ENCODE measurements around the gene PCGF5.
A peak's percentile ranks its signal among the peaks of the same experiment; 100 is the strongest.
"Not testable (repeated sequence)": the region's sequence is repeated elsewhere in the genome, so short reads cannot be mapped to it uniquely, and the experiment has no call there.

PCGF5 gene

GRCh38 chr10:91298224-91298871, 77.9 kb downstream of the PCGF5 start:
- TF ChIP-seq, protein P1, sequence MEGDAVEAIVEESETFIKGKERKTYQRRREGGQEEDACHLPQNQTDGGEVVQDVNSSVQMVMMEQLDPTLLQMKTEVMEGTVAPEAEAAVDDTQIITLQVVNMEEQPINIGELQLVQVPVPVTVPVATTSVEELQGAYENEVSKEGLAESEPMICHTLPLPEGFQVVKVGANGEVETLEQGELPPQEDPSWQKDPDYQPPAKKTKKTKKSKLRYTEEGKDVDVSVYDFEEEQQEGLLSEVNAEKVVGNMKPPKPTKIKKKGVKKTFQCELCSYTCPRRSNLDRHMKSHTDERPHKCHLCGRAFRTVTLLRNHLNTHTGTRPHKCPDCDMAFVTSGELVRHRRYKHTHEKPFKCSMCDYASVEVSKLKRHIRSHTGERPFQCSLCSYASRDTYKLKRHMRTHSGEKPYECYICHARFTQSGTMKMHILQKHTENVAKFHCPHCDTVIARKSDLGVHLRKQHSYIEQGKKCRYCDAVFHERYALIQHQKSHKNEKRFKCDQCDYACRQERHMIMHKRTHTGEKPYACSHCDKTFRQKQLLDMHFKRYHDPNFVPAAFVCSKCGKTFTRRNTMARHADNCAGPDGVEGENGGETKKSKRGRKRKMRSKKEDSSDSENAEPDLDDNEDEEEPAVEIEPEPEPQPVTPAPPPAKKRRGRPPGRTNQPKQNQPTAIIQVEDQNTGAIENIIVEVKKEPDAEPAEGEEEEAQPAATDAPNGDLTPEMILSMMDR (IDR thresholded peaks at IDR 0.05; ENCODE audit: control extremely low read depth, extremely low read depth, low read depth, missing control alignments): peak; percentile 95
- DNase-seq (ENCODE audit: extremely low spot score): peak; percentile 82
- ChIA-PET CTCF (interaction anchor here (0.6 to 6.7 kb wide), 53 partner anchors 9 to 615 kb away, joined by 3 to 91 read pairs (median 4); partner anchors contain the start of gene PPP1R3C), POLR2A (no interaction called here)

DNA sequence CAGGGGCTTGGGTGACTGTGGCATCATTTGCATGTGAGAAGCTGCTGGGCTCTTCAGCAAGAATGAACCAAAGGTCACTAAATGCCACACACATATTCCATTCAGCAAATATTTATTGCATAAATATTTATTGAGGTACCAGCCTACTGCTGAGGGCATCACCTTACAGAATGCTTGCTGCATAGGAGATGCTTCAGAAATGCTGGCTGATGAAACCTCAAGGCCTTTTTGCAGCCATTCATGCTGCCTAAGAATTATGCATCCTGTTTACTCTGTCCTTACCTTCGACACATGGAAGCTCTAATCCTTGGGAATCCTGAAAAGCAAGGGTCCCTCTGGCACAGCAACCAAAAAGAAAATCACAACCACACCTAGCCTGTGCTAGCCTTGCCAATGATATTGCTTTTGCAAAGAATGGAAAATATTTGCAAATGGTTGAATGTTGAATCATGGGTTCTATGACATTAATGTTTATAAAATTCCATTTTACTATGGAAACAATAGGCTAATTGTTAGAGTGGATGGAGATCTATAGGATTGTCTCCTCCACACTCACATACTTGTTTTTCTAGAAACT, 79.6 kb downstream of the PCGF5 start:
- ChIA-PET CTCF (interaction anchor here (1.0 to 6.7 kb wide), 11 partner anchors 8 to 613 kb away, joined by 3 to 91 read pairs (median 13); partner anchors contain the start of gene PPP1R3C), POLR2A (no interaction called here)
- TF ChIP-seq, protein P1 (IDR thresholded peaks at IDR 0.05; ENCODE audit: control extremely low read depth, extremely low read depth, low read depth, missing control alignments): no peak
- no peak for DNase-seq (ENCODE audit: extremely low spot score)

DNA sequence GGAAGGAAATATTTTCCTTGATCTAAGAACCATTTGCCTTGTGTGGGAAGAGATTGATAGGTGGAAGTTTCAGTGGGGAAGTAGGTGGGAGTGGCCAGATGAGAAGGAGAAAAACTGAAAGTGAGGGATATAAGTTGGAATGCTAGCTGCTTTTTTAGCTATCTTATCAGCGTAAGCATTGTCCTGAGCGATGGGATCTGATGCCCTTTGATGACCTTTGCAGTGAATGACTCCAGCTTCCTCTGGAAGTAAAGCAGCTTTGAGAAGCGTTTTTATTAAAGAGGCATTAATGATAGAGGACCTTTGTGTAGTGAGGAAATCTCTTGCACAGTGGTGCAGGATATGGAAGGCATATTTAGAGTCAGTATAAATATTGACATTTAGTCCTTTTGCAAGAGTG, 82.5 kb downstream of the PCGF5 start:
- POLR2A ChIA-PET: not testable (repeated sequence)
- CTCF ChIA-PET: interaction anchor here (1.2 to 6.7 kb wide), 2 partner anchors 9 to 331 kb away, joined by 3 to 91 read pairs; partner anchors contain the start of gene PPP1R3C

GRCh38 chr10:91305979-91306378, 85.5 kb downstream of the PCGF5 start:
- CTCF ChIA-PET; DNase-seq (ENCODE audit: extremely low spot score); POLR2A ChIA-PET: not testable (repeated sequence)

More for the DNA sequence above, 82.5 kb downstream of the PCGF5 start:
- DNase-seq (ENCODE audit: extremely low spot score): not testable (repeated sequence)

- ChIA-PET POLR2A (no interaction called here), CTCF (interaction anchor here (1.1 to 2.8 kb wide), 5 partner anchors 8 to 328 kb away, joined by 3 to 23 read pairs (median 5); no protein-coding TSS in a partner anchor)
- peak; percentile 36 for DNase-seq (ENCODE audit: extremely low spot score)
- TF ChIP-seq, protein P1 (IDR thresholded peaks at IDR 0.05; ENCODE audit: control extremely low read depth, extremely low read depth, low read depth, missing control alignments): no peak
These were observed 87.0 kb downstream of the PCGF5 start for GRCh38 chr10:91307489-91307888.

GRCh38 chr10:91309711-91310110, 89.2 kb downstream of the PCGF5 start:
- ChIA-PET CTCF (interaction anchor here (2.1 to 6.3 kb wide), 2 partner anchors 11 to 326 kb away, joined by 7 to 42 read pairs; no protein-coding TSS in a partner anchor), POLR2A (no interaction called here)
- TF ChIP-seq, protein P1 (IDR thresholded peaks at IDR 0.05; ENCODE audit: control extremely low read depth, extremely low read depth, low read depth, missing control alignments): no peak
- DNase-seq (ENCODE audit: extremely low spot score): no peak

DNA sequence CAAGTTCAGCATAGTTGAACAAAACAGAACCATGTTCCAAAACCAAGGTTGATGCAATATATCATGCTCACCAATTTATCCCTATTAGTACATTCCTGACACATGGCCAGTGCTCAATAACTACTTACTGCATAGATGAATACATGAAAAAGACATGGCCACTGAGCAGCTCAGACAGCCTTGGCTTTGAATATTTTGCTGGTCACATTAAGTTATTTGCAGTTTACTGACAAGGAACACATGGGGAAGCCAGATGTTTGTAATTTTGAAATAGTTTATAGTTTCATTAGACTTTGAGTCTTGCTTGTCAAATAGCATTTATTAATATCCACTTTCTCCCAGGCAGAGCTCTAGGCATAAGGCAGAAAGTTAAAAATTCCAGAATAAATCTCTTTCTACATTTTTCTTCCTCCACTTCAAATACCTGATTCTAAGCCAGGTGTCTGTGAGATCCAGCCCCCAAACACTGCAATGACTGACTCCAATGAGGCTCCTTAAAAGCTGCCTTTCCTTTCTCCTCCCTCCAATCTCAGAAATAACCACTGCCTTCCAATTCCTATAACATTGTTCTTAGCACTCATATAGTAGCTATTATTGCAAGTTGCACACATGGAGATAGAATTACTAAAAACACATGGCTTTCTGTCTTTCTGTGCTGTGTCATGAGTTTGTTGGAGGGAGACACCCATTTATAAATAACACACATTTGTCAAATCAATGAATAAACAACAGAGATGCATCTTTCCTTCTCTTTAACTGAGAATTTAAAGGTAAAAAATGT, 91.3 kb downstream of the PCGF5 start:
- POLR2A ChIA-PET: interaction anchor here (0.7 kb wide), 1 partner anchor 1226 kb away, joined by 7 read pairs; no protein-coding TSS in a partner anchor

More for the DNA sequence above, 91.3 kb downstream of the PCGF5 start:
- CTCF ChIA-PET: interaction anchor here (1.2 to 6.3 kb wide), 3 partner anchors 13 to 324 kb away, joined by 3 to 42 read pairs (median 7); no protein-coding TSS in a partner anchor
- DNase-seq (ENCODE audit: extremely low spot score): no peak
- TF ChIP-seq, protein P1 (IDR thresholded peaks at IDR 0.05; ENCODE audit: control extremely low read depth, extremely low read depth, low read depth, missing control alignments): no peak

All from GM10248 (cell line).